ENCODE measurements around the gene ADAM10. TPM values are rescaled to one million over a fixed set of nuclear protein-coding genes. Genes with fewer than 3 reads are reported as not detected.
"Not testable (repeated sequence)": the region's sequence is repeated elsewhere in the genome, so short reads cannot be mapped to it uniquely, and the experiment has no call there.

ADAM10 gene
- total and polyA plus RNA-seq, 5 experiments from 2014 or later = 96.4 to 150 (median 108) TPM

DNA sequence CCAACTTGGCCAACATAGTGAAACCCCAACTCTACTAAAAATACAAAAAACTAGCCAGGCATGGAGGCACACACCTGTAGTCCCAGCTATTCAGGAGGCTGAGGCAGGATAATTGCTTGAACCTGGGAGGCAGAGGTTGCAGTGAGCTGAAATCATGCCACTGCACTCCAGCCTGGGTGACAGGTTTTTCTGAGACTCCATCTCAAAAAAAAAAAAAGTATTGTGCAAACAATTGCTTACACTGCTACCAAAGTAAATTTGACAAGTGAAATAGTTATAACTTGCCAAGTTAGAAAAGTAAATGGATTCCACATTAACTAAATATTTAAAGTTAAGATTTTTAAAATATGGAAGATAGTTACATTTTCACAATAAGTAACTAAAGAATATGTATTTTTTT is 129.2 kb downstream of the ADAM10 start:
- not testable (repeated sequence) for ATAC-seq, H3K27me3 Mint-ChIP-seq, H3K27ac Mint-ChIP-seq, H3K4me3 Mint-ChIP-seq, DNase-seq
- Mint-ChIP-seq H3K9me3 (peaks cover 0 to 22% (median 11%) of the 10 kb centered on the region in 9 donors), H3K36me3 (peaks cover 29 to 70% (median 63%) of the 10 kb centered on the region in 3 donors), H3K4me1 (peaks cover 13 to 60% (median 20%) of the 10 kb centered on the region in 4 donors)
- POLR2A ChIA-PET = interaction anchor here (0.7 kb wide), 1 partner anchor 135 kb away, joined by 4 read pairs; no protein-coding TSS in a partner anchor

DNA sequence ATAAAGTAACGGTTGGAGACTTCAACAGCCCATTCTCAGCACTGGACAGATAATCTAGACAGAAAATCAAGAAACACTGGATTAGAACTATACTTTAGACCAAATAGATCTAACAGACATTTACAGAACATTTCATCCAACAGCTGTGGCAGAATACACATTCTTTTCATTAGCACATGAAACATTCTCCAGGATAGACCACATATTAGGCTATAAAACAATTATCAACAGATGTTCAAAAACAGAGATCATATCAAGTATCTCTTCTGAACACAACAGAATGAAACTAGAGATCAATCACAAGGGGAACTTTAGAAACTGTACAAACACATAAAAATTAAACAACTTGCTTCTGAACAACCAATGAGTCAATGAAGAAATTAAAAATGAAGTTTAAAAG is 133.3 kb downstream of the ADAM10 start:
- Mint-ChIP-seq H3K4me3 (no peak overlapping the region), H3K9me3 (peaks cover 9 to 42% (median 23%) of the 10 kb centered on the region in 9 donors), H3K27me3 (no peaks in the 10 kb centered on the region), H3K36me3 (peaks cover 48 to 87% (median 69%) of the 10 kb centered on the region in 3 donors), H3K4me1 (peaks cover 15 to 45% (median 21%) of the 10 kb centered on the region in 4 donors), H3K27ac (peak overlapping the region in 2 of 10 donors; percentile 0 to 9)
- ATAC-seq (no peak), DNase-seq (no peak)
- POLR2A ChIA-PET = interaction anchor here (1.1 kb wide), 1 partner anchor 145 kb away, joined by 5 read pairs; no protein-coding TSS in a partner anchor

DNA sequence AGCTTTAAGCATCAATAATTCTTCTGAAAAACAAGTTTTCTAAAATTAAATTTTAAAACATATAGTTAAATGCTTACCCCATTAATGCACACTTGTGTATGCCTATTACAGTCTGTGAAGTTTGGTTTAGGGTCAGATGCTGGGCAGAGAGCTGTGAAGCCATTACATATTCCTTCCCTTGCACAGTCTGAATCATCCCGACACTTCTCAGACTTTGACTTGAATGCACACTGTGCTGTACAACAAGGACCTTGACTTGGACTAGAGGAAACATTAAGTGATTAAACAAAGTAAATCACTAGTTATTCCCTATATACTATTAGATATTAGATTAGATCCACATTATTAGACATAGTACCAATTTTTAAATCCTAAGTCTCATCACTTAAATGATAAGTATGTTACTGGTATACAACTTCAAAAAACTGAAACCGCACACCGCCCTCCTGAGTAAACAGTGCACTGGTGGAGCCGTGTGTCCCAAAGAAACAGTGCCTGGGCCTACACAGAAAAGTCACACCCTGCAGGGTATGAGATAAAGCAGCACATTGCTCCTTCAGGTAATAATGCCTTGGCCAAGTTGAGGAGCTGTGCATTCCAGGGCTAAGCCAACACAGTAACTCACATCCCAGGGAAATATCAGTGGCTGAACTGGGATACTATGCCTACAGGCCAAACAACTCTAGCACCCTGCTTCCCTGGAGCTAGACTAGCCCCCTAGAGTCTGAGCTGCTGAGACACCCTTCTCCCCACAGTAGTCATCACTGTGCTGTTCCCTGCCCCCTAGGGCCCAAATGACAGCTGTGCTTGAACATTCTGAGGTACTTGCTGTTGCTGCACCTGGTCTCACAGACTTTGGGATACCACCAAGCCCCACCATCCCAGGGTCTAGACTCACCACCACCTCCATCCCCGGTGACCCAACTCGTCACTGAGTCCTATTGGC is 137.5 kb downstream of the ADAM10 start:
- Mint-ChIP-seq H3K27ac (peak overlapping the region in 2 of 10 donors; percentile 56 to 64), H3K9me3 (peaks cover 3 to 38% (median 19%) of the 10 kb centered on the region in 9 donors), H3K27me3 (no peaks in the 10 kb centered on the region), H3K4me3 (no peak overlapping the region), H3K36me3 (peaks cover 43 to 85% (median 60%) of the 10 kb centered on the region in 3 donors), H3K4me1 (peaks cover 19 to 48% (median 20%) of the 10 kb centered on the region in 4 donors)
- POLR2A ChIA-PET = interaction anchor here (0.6 kb wide), 1 partner anchor 52 kb away, joined by 3 read pairs; no protein-coding TSS in a partner anchor
- DNase-seq (no peak), ATAC-seq (no peak)

DNA sequence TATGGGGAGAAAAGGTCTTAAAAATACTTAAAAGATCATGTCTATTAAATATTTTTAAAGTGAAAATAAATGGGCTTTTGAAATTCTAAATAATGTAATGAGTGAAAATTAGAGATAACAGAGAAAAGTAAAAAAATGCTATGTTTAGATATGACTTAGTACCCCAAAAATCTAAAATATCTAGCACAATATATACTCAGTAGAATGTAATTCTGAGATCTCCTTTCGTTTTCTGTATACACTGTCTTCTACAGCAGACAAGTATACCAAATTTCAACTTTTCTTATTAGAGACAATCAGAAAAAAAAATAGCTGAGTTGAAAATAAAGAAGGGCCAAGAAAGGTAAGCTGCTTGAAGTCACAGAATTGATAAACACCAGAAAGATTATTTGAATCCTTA is 140.8 kb downstream of the ADAM10 start:
- POLR2A ChIA-PET = no interaction called here
- ATAC-seq (no peak), DNase-seq (no peak)
- H3K36me3 Mint-ChIP-seq = peaks cover 19 to 68% (median 40%) of the 10 kb centered on the region in 3 donors
- H3K4me1 Mint-ChIP-seq = peaks cover 14 to 43% (median 15%) of the 10 kb centered on the region in 4 donors
- peak overlapping the region in 2 of 10 donors; percentile 11 to 26 for H3K27ac Mint-ChIP-seq
- peak overlapping the region in 1 of 10 donors; percentile 52 for H3K4me3 Mint-ChIP-seq
- H3K27me3 Mint-ChIP-seq = no peaks in the 10 kb centered on the region
- peaks cover 0 to 7% (median 3%) of the 10 kb centered on the region in 9 donors for H3K9me3 Mint-ChIP-seq

DNA sequence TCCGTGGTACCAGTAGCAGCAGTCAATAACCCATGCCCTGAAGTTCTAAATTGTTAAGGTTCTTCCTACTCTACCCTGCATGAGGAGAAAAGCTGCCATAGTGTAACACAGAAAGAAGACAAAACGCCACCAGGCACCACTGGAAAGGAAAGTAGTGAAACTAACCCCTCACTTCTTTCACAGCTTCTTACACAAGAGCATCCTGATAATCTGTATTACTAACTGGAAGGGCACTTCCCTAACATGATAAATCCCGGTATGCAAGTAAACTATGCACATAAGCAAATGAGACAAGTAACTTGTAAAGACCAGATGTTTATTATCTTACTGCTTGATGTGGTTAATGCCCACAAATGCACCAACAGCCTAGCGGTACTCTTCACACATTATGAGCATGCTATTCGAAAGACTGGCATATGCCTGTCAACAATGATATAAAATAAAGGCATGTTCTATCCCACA is 141.3 kb downstream of the ADAM10 start:
- peak overlapping the region in 7 of 10 donors; percentile 10 to 73 (median 45) for H3K27ac Mint-ChIP-seq
- peaks cover 0 to 1% (median 0%) of the 10 kb centered on the region in 9 donors for H3K9me3 Mint-ChIP-seq
- H3K36me3 Mint-ChIP-seq = peaks cover 13 to 69% (median 39%) of the 10 kb centered on the region in 3 donors
- peaks cover 14 to 41% (median 14%) of the 10 kb centered on the region in 4 donors for H3K4me1 Mint-ChIP-seq
- H3K27me3 Mint-ChIP-seq = no peaks in the 10 kb centered on the region
- POLR2A ChIA-PET = no interaction called here
- peak overlapping the region in 4 of 10 donors; percentile 16 to 52 (median 28) for H3K4me3 Mint-ChIP-seq
- DNase-seq (peak in 1 of 10 donors; percentile 31), ATAC-seq (peak; percentile 39 to 58)

DNA sequence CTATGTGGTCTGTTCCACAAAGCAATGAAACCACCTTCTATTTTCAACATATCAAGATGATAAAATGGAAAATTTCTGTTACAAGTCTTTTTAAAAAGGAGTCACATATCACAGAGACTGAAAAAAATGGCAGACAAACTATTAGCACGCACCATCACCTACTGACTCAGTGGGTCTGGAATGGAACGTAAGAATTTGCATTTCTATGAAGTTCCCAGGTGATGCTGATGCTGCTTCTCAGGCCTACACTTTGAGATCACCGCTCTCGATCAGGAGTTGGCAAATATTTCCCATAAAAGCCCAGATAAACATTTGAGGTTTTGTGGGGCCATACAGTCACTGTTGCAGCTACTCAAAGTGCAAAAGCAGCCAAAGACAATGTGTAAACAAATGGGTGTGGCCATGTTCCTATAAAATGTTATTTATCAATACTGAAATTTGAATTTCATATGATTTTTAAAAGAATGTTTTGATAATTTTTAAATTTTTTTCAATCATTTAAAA is 142.9 kb downstream of the ADAM10 start:
- DNase-seq (no peak), ATAC-seq (no peak)
- no peak overlapping the region for H3K27ac Mint-ChIP-seq
- no peaks in the 10 kb centered on the region for H3K9me3 Mint-ChIP-seq
- POLR2A ChIA-PET = no interaction called here
- no peak overlapping the region for H3K4me3 Mint-ChIP-seq
- H3K36me3 Mint-ChIP-seq = peaks cover 12 to 69% (median 40%) of the 10 kb centered on the region in 3 donors
- no peaks in the 10 kb centered on the region for H3K27me3 Mint-ChIP-seq
- H3K4me1 Mint-ChIP-seq = peaks cover 8 to 34% (median 13%) of the 10 kb centered on the region in 4 donors

DNA sequence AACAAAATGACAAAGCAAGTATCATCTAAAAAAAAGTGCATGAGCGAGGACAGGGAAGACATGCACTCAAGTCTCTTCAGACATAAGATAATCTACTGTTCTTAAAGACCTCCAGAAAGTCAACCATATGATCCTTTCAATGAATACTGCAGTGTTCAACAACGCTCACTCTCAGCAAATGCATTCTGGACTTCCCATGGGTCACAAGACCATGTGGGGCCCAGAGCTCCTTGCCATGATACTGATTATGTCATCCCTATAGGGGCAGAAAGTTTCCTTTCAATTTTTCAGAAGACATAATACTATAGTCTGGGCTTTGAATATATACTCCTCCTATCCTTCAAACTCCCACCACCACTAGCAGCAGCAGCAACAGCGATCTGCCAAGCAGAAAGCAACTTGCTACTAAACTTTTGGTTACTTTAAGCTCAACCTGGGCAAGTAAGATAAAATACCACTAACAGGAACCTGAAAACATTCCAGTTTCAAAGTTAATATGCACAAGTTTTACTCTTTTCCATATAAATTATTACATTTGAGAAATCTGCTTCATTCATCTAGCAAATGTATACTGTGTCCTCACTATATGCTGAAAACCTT is 143.5 kb downstream of the ADAM10 start:
- H3K36me3 Mint-ChIP-seq = peaks cover 12 to 69% (median 41%) of the 10 kb centered on the region in 3 donors
- POLR2A ChIA-PET = no interaction called here
- H3K27ac Mint-ChIP-seq = no peak overlapping the region
- no peak overlapping the region for H3K4me3 Mint-ChIP-seq
- ATAC-seq (no peak), DNase-seq (no peak)
- H3K27me3 Mint-ChIP-seq = no peaks in the 10 kb centered on the region
- H3K9me3 Mint-ChIP-seq = no peaks in the 10 kb centered on the region
- peaks cover 8 to 32% (median 13%) of the 10 kb centered on the region in 4 donors for H3K4me1 Mint-ChIP-seq

DNA sequence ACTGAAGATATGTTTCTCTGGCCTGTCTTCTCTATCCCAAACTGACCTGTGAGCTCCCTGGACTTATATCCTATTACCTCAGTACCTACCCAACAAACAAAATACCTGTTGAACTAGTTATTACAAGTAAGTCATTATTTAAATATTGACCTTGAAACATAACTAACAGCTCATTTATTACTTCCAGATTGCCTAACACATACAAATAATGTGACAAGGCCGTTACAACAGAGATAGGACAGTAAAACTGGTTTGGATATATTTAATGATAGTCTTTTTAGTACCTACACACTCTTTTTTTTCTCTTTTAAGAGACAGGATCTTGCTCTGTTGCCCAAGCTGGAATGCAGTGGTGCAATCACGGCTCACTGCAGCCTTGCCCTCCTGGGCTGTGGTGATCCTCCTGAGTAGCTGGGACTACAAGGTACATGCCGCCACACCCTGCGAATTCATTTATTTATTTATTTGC is 145.0 kb downstream of the ADAM10 start:
- H3K9me3 Mint-ChIP-seq = no peaks in the 10 kb centered on the region
- ATAC-seq (no peak), DNase-seq (no peak)
- no peak overlapping the region for H3K27ac Mint-ChIP-seq
- H3K36me3 Mint-ChIP-seq = peaks cover 9 to 58% (median 29%) of the 10 kb centered on the region in 3 donors
- peaks cover 8 to 30% (median 13%) of the 10 kb centered on the region in 4 donors for H3K4me1 Mint-ChIP-seq
- POLR2A ChIA-PET = interaction anchor here (0.6 to 0.7 kb wide), 2 partner anchors 46 to 163 kb away, joined by 3 read pairs; no protein-coding TSS in a partner anchor
- H3K27me3 Mint-ChIP-seq = no peaks in the 10 kb centered on the region
- no peak overlapping the region for H3K4me3 Mint-ChIP-seq

DNA sequence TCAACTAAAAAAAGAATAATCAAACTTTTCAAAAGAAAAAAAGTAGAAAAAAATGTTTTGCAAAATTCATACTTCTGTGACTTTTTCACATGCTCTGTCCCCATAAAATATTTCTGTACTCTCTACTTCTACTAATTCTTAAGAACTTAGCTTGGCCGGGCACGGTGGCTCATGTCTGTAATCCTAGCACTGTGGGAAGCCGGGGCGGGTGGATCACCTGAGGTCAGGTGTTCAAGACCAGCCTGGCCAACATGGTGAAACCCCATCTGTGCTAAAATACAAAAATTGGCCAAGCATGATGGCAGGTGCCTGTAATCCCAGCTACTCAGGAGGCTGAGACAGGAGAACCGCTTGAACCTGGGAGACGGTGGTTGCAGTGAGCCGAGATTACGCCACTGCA is 145.6 kb downstream of the ADAM10 start:
- POLR2A ChIA-PET, H3K9me3 Mint-ChIP-seq, ATAC-seq, H3K27me3 Mint-ChIP-seq, H3K27ac Mint-ChIP-seq, H3K4me3 Mint-ChIP-seq, DNase-seq: not testable (repeated sequence)
- peaks cover 5 to 57% (median 29%) of the 10 kb centered on the region in 3 donors for H3K36me3 Mint-ChIP-seq
- H3K4me1 Mint-ChIP-seq = peaks cover 8 to 25% (median 11%) of the 10 kb centered on the region in 4 donors

DNA sequence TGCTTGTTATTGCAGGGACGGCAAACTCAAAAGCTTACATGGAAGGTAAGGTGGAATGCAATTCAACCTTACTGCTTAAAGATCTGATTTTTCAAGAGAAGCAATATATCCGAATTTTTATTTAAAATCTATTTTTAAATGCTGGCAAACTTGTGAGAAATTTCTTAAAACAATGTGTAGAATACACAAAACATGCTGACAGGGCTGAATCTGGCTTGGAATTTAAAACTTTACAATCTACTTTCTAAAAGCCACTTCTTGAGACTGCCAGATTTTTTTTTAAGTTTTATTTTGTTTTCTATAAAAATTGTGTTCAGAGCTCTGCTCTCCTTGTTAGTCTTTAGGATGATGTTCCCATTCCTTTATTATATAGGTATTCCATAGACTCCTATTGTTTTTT is 146.7 kb downstream of the ADAM10 start:
- peaks cover under 1 to 22% (median 9%) of the 10 kb centered on the region in 4 donors for H3K4me1 Mint-ChIP-seq
- ATAC-seq (no peak), DNase-seq (no peak)
- POLR2A ChIA-PET = no interaction called here
- H3K27ac Mint-ChIP-seq = no peak overlapping the region
- H3K27me3 Mint-ChIP-seq = no peaks in the 10 kb centered on the region
- no peak overlapping the region for H3K4me3 Mint-ChIP-seq
- no peaks in the 10 kb centered on the region for H3K9me3 Mint-ChIP-seq
- H3K36me3 Mint-ChIP-seq = peaks cover 0 to 60% (median 26%) of the 10 kb centered on the region in 3 donors

DNA sequence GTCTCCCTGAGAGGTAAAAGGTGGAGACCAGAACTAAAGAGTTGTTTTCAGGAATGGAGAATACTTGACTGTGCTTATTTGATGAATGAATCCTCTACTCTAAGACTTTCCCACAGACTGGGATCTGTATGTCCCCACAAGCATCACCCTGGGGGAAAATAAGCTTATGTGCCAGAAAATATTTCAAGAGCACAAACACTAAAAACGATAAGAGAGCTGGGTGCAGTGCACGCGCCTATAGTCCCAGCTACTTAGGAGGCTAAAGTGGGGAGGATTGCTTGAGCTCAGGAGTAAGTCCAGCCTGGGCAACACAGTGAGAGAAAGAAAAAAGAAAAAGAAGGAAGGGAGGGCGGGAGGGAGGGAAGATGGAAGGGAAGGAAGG is 150.7 kb downstream of the ADAM10 start:
- H3K36me3 Mint-ChIP-seq = peaks cover 0 to 75% (median 39%) of the 10 kb centered on the region in 3 donors
- H3K27ac Mint-ChIP-seq = peak overlapping the region in 7 of 10 donors; percentile 26 to 81 (median 65)
- no peak overlapping the region for H3K4me3 Mint-ChIP-seq
- no peak for ATAC-seq
- peaks cover 0 to 10% (median 6%) of the 10 kb centered on the region in 4 donors for H3K4me1 Mint-ChIP-seq
- DNase-seq = no peak
- POLR2A ChIA-PET = interaction anchor here (0.5 kb wide), 1 partner anchor 165 kb away, joined by 3 read pairs; no protein-coding TSS in a partner anchor
- no peaks in the 10 kb centered on the region for H3K27me3 Mint-ChIP-seq
- no peaks in the 10 kb centered on the region for H3K9me3 Mint-ChIP-seq

Data from naive thymus-derived CD8-positive, alpha-beta T cell (primary cell).